Neural crest cell (in vitro differentiated cells): ENCODE results near the gene GARS1. TPM values are rescaled to one million over a fixed set of nuclear protein-coding genes. Genes with fewer than 3 reads are reported as not detected.

Experiments used
- DNase-seq: peaks from one replicate; pipeline ENCODE4 v3.0.0; 2021; ENCODE audit warnings: low read depth, mixed read lengths, low spot score
- H3K27ac Mint-ChIP-seq: one replicate; pipeline ENCODE4 v1.8.0; 2021; ENCODE audit warnings: mild to moderate bottlenecking, mixed read lengths; ENCODE audit not compliant: unreplicated experiment
- H3K27me3 Mint-ChIP-seq: 2 replicates; pipeline ENCODE4 v1.8.0; 2021; ENCODE audit warnings: low read depth, mild to moderate bottlenecking, mixed read lengths
- H3K36me3 Mint-ChIP-seq: 2 replicates; pipeline ENCODE4 v1.8.0; 2021; ENCODE audit warnings: low read depth, mild to moderate bottlenecking, mixed read lengths
- H3K4me1 Mint-ChIP-seq: 2 replicates; pipeline ENCODE4 v1.8.0; 2021; ENCODE audit warnings: mixed read lengths
- H3K4me3 Mint-ChIP-seq: one replicate; pipeline ENCODE4 v1.8.0; 2021; ENCODE audit warnings: mild to moderate bottlenecking, mixed read lengths
- H3K9me3 Mint-ChIP-seq: 2 replicates; pipeline ENCODE4 v1.8.0; 2021; ENCODE audit warnings: mixed read lengths
- CTCF ChIP-seq: fragments of 200-600 bp; sonication (generic); conservative IDR thresholded peaks from 2 replicates; pipeline ENCODE4 v1.5.0; 2021; ENCODE audit warnings: antibody characterized with exemption, mild to moderate bottlenecking
- total RNA-seq: library from RNA; stranded (reverse); gene quantifications from 2 replicates; pipeline ENCODE4 v1.2.1, GENCODE V29; 2021

Gene GARS1
- total RNA-seq, 1 donor from 2014 or later: 152 TPM

GRCh38 chr7:30552330-30552729, 42.3 kb upstream of the GARS1 start:
- Mint-ChIP-seq H3K4me1 (peaks cover 18% of the 10 kb centered on the region), H3K27ac (no peak overlapping the region), H3K4me3 (no peak overlapping the region), H3K27me3 (no peaks in the 10 kb centered on the region), H3K36me3 (peaks cover 12% of the 10 kb centered on the region), H3K9me3 (no peaks in the 10 kb centered on the region)
- no peak for TF ChIP-seq CTCF
- DNase-seq: no peak

GRCh38 chr7:30553141-30553540, 41.5 kb upstream of the GARS1 start:
- peaks cover 18% of the 10 kb centered on the region for H3K4me1 Mint-ChIP-seq
- H3K9me3 Mint-ChIP-seq: no peaks in the 10 kb centered on the region
- no peaks in the 10 kb centered on the region for H3K27me3 Mint-ChIP-seq
- no peak overlapping the region for H3K27ac Mint-ChIP-seq
- no peak overlapping the region for H3K4me3 Mint-ChIP-seq
- TF ChIP-seq CTCF: no peak
- no peak for DNase-seq
- H3K36me3 Mint-ChIP-seq: peaks cover 12% of the 10 kb centered on the region

DNA sequence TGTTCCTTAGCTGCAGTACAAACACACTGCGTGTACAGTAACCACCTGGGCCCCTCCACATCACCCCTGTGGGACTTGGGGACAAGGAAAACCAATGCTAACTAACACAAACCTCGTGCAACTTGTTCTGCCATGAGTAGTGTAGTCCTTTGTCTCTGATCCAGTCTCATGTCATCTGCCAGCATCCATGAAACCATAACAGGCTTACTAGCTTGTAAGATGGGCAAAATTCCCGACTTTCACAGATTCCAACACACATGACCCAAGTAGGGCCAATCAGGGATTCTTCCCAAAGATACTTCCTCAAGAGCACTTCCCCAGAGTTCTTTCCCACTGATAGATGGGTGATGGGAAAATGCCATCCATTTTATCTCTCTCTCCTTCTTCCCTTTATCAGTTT, 41.1 kb upstream of the GARS1 start:
- H3K27me3 Mint-ChIP-seq: no peaks in the 10 kb centered on the region
- peaks cover 18% of the 10 kb centered on the region for H3K4me1 Mint-ChIP-seq
- H3K4me3 Mint-ChIP-seq: no peak overlapping the region
- no peak for TF ChIP-seq CTCF
- H3K36me3 Mint-ChIP-seq: peaks cover 12% of the 10 kb centered on the region
- no peak overlapping the region for H3K27ac Mint-ChIP-seq
- DNase-seq: no peak
- no peaks in the 10 kb centered on the region for H3K9me3 Mint-ChIP-seq

GRCh38 chr7:30555525-30555924, 39.2 kb upstream of the GARS1 start:
- TF ChIP-seq CTCF: no peak
- DNase-seq: no peak
- no peaks in the 10 kb centered on the region for H3K4me1 Mint-ChIP-seq
- peaks cover 10% of the 10 kb centered on the region for H3K36me3 Mint-ChIP-seq
- H3K27me3 Mint-ChIP-seq: no peaks in the 10 kb centered on the region
- H3K27ac Mint-ChIP-seq: no peak overlapping the region
- H3K4me3 Mint-ChIP-seq: no peak overlapping the region
- no peaks in the 10 kb centered on the region for H3K9me3 Mint-ChIP-seq

DNA sequence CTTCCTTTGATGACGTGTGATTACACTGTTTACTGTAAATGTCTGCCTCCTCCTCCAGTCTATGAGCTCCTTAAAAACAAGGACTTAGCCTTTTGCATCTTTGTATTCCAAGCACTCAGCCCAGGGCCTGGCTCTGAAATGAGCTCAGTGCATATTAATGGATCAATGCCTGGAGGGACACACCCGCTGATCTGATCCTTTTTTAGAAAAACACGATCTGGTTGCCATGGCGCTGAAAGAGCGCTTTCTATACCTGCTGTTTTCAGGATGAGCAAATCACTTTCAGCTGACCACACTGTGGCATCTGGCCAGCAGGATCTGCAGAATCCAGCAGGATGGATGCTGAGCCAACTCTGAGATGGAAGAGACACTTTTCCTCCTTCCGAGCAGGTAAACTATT, 37.8 kb upstream of the GARS1 start:
- no peak overlapping the region for H3K4me3 Mint-ChIP-seq
- TF ChIP-seq CTCF: no peak
- DNase-seq: peak; percentile 8
- no peaks in the 10 kb centered on the region for H3K27me3 Mint-ChIP-seq
- no peaks in the 10 kb centered on the region for H3K4me1 Mint-ChIP-seq
- peaks cover 9% of the 10 kb centered on the region for H3K36me3 Mint-ChIP-seq
- H3K27ac Mint-ChIP-seq: no peak overlapping the region
- no peaks in the 10 kb centered on the region for H3K9me3 Mint-ChIP-seq

DNA sequence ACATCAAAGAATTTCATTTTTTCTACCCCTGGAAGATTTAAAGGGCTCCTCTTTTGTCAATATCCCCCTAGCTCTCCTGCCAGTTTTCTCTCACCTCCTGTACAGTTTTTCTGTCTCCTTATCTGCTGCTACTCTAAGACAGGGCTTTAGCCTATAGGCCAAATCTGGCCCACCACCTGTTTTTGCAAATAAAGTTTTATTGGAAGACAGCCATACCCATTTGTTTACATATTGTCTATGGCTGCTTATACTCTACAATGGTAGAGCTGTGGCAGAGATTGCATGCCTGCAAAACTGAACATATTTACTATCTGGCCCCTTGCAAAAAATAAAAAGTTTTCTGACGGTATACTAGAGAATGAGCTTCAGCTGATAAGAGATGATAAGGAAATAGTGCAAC, 37.4 kb upstream of the GARS1 start:
- Mint-ChIP-seq H3K27me3 (no peaks in the 10 kb centered on the region), H3K4me3 (no peak overlapping the region), H3K4me1 (no peaks in the 10 kb centered on the region), H3K9me3 (no peaks in the 10 kb centered on the region), H3K36me3 (peaks cover 7% of the 10 kb centered on the region), H3K27ac (no peak overlapping the region)
- DNase-seq: no peak
- TF ChIP-seq CTCF: no peak
